ENCODE data around the gene SPATA16.

The SPATA16 gene

DNA sequence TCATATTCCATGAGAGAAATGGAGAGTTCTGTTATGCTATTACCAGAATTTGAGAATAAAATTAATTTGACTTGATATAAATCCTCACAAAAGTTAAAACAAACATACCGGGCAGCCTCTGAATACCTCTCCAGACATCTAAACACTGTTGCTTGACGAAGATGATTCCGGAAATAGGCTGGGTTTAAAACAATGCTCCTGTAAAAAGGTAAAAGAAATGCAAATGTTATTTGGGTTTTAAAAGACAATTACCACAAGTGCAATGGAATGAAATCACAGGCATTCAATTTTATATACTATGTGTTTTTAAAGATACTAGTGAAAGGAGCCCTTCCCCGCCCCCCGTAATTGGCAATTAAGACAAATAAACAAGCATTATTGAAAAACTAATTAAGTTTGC, 121.7 kb downstream of the SPATA16 start:
- H3K4me3 ChIP-seq (ENCODE audit: low read depth, low read length): no peak overlapping the region
- TF ChIP-seq, protein P1, sequence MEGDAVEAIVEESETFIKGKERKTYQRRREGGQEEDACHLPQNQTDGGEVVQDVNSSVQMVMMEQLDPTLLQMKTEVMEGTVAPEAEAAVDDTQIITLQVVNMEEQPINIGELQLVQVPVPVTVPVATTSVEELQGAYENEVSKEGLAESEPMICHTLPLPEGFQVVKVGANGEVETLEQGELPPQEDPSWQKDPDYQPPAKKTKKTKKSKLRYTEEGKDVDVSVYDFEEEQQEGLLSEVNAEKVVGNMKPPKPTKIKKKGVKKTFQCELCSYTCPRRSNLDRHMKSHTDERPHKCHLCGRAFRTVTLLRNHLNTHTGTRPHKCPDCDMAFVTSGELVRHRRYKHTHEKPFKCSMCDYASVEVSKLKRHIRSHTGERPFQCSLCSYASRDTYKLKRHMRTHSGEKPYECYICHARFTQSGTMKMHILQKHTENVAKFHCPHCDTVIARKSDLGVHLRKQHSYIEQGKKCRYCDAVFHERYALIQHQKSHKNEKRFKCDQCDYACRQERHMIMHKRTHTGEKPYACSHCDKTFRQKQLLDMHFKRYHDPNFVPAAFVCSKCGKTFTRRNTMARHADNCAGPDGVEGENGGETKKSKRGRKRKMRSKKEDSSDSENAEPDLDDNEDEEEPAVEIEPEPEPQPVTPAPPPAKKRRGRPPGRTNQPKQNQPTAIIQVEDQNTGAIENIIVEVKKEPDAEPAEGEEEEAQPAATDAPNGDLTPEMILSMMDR (IDR thresholded peaks at IDR 0.05; ENCODE audit: borderline replicate concordance, insufficient read depth, low read depth, low read length): no peak

DNA sequence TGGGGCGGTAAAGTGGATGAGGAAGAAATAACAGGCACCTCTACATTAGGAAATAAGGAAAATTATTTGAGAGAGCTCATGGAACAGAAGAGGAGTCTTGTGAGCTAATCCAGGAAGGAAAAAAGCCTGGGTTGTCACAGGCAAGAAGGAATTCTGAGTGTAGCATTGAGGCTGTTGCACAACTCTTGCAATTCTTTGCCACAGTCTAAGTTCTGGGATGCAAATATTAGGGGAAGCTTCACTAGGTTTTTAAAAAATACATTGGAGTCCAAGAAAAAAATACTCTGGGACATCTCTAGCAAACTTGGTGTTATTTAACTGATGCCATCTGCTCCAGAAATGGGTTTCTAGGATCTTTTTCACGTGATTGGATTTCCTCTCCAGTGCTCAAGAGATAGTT, 122.3 kb downstream of the SPATA16 start:
- TF ChIP-seq, protein P1 (IDR thresholded peaks at IDR 0.05; ENCODE audit: borderline replicate concordance, insufficient read depth, low read depth, low read length): no peak
- H3K4me3 ChIP-seq (ENCODE audit: low read depth, low read length): no peak overlapping the region

DNA sequence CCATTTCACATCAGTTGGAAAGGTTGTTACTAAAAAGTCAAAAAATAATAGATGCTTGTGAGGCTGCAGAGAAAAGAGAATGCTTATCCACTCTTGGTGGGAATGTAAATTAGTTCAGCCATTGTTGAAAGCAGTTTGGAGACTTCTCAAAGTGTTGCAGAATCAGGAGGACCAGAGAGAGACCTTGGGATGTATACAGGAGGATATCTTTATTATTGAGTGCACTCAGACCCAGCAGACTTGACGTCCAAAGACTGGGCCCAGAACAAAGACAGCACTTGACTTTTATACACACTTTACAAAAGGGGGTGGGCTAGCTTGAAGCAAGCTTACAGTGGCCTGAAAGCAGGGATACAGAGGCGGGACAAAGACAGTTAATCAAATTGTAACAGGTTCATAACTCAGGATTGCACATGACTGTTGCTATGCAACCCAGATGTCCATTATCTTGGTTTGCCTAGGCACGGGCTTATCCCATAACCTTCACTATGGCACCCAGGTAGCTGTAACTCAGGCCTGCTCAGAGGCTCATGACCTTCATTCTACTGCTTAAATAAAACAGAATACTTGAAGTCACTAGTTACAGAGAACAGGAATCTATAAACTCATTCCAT, 127.7 kb downstream of the SPATA16 start:
- TF ChIP-seq, protein P1 (IDR thresholded peaks at IDR 0.05; ENCODE audit: borderline replicate concordance, insufficient read depth, low read depth, low read length): no peak
- H3K4me3 ChIP-seq (ENCODE audit: low read depth, low read length): no peak overlapping the region

DNA sequence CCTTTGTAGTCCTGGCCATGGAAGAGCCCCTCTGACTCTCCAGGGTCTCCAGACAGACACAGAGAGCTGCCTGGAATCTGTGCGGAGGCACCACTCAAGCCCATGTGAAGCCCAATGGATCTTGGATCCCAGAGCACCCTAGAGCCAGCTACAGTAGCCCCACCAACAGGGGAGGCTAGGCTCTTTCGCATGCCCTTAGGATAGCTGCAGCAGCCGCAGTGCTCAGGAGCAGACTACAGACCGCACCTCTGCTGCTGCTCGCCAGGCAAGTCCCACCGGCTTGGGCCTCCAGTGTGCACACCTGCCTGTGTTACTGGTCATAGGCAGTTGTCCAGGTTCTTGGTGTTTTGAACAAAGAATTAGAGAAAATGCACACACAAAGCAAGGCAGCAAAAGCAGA, 131.6 kb downstream of the SPATA16 start:
- TF ChIP-seq, protein P1 (IDR thresholded peaks at IDR 0.05; ENCODE audit: borderline replicate concordance, insufficient read depth, low read depth, low read length): no peak
- H3K4me3 ChIP-seq (ENCODE audit: low read depth, low read length): no peak overlapping the region

DNA sequence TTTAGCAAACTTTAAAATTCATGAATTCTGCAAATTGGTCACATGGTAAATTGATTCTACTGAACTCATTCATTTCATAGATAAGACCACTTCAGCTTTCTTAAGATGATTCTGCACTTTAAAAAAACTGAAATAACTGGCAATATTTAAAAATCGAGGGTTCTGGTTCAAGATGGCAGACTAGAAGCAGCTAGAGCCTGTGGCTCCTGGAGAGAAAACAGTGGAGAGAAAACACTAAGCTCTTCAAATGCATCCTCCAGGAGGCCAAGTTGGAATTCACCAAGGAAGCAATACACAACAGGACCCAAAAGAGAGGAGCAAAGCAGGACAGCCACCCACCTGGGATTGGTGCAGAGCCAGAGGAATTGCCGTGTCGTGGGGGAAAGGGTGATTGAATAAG, 132.1 kb downstream of the SPATA16 start:
- H3K4me3 ChIP-seq (ENCODE audit: low read depth, low read length): no peak overlapping the region
- TF ChIP-seq, protein P1 (IDR thresholded peaks at IDR 0.05; ENCODE audit: borderline replicate concordance, insufficient read depth, low read depth, low read length): no peak

DNA sequence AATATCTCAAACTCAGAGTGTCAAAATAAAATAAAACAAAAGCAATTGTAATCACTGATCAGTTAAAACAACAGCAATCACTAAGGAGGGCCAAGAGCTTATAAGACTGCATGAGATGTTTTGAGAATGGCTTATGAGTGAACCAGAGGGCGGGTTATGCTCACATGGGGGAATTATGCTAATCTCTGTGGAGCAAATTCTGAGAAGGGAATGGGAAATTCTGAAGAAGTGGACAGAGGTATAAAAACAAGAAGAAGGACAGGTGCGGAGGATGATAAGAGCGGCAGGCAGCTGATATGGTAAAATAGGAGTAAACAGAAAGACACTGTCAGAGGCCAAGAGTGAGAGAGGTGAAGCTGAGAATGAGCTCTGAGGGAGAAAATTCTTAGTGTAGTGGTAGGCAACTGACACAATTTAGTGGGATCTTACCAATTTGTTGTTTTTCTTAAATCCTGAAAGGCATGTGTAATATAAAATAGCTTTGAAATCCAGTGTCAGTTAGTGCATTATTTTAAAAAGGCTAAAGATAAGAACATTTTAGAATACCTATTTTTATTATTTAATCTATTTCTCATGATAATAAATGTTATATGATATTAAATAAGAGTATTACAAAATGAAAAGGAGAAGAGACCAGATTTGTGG, 133.8 kb downstream of the SPATA16 start:
- TF ChIP-seq, protein P1 (IDR thresholded peaks at IDR 0.05; ENCODE audit: borderline replicate concordance, insufficient read depth, low read depth, low read length): no peak
- H3K4me3 ChIP-seq (ENCODE audit: low read depth, low read length): no peak overlapping the region

DNA sequence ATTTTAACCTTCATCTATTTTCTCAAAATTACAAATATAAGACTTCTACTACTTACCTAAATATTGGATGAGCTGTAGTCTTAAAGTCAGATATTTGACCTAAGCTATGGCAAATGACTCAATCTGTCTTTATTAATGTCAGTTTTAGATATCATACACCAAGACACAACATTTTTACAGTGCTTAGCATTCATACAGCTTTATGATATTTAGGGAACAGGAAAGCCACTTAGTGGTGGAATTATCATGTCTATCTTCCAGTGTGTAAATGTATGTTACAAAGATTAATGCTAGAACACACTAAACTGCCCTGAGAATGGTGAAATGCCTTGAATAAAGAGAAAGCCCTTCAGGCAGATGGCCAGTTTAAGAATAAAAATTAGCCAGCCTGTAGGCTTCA, 135.0 kb downstream of the SPATA16 start:
- H3K4me3 ChIP-seq (ENCODE audit: low read depth, low read length): no peak overlapping the region
- TF ChIP-seq, protein P1 (IDR thresholded peaks at IDR 0.05; ENCODE audit: borderline replicate concordance, insufficient read depth, low read depth, low read length): no peak
